Activated CD4-positive, alpha-beta T cell treated with anti-CD3 and anti-CD28 coated beads, Interleukin-10, Interleukin-2, amounts not matched to agents 100 ng/mL and 50 ng/mL, durations not matched to agents 16 hours and 8 hours (primary cell): ENCODE data around the gene TRDMT1.
"Not testable (repeated sequence)": the region's sequence is repeated elsewhere in the genome, so short reads cannot be mapped to it uniquely, and the experiment has no call there.

Experiments
- DNase-seq: peaks from one replicate; pipeline ENCODE4 v3.0.0-alpha.2; 2020

Gene TRDMT1

GRCh38 chr10:17125206-17125893 is 76.1 kb downstream of the TRDMT1 start:
- no peak for DNase-seq

GRCh38 chr10:17123961-17124360 is 77.5 kb downstream of the TRDMT1 start:
- no peak for DNase-seq

- DNase-seq, result no peak
These were observed 78.5 kb downstream of the TRDMT1 start for GRCh38 chr10:17122726-17123661.

GRCh38 chr10:17122052-17122451 is 79.4 kb downstream of the TRDMT1 start:
- no peak for DNase-seq

GRCh38 chr10:17120694-17121093 is 80.8 kb downstream of the TRDMT1 start:
- DNase-seq, result no peak

- DNase-seq, result no peak
These were observed 81.6 kb downstream of the TRDMT1 start for GRCh38 chr10:17119845-17120244.

GRCh38 chr10:17116193-17116592 is 85.3 kb downstream of the TRDMT1 start:
- DNase-seq, result no peak

- no peak for DNase-seq
These were observed 85.8 kb downstream of the TRDMT1 start for GRCh38 chr10:17115683-17116082.

GRCh38 chr10:17114878-17115444 is 86.5 kb downstream of the TRDMT1 start:
- DNase-seq, result not testable (repeated sequence)

GRCh38 chr10:17113889-17114540 is 87.5 kb downstream of the TRDMT1 start:
- DNase-seq, result no peak

- no peak for DNase-seq
These were observed 88.1 kb downstream of the TRDMT1 start for GRCh38 chr10:17113346-17113745.

GRCh38 chr10:17112566-17112965 is 88.9 kb downstream of the TRDMT1 start:
- DNase-seq, result no peak

- DNase-seq, result peak; percentile 11
These were observed 91.8 kb downstream of the TRDMT1 start for GRCh38 chr10:17109475-17110207.

- no peak for DNase-seq
These were observed 92.4 kb downstream of the TRDMT1 start for GRCh38 chr10:17109046-17109445.

- DNase-seq, result no peak
These were observed 94.5 kb downstream of the TRDMT1 start for GRCh38 chr10:17106991-17107390.

GRCh38 chr10:17101910-17102266 is 99.6 kb downstream of the TRDMT1 start:
- no peak for DNase-seq

GRCh38 chr10:17101257-17101909 is 100.1 kb downstream of the TRDMT1 start:
- DNase-seq, result no peak

GRCh38 chr10:17100586-17100985 is 100.9 kb downstream of the TRDMT1 start:
- DNase-seq, result no peak

- DNase-seq, result no peak
These were observed 103.5 kb downstream of the TRDMT1 start for GRCh38 chr10:17098012-17098411.
